Measurements from ENCODE around the gene GPR107. TPM values are rescaled to one million over a fixed set of nuclear protein-coding genes. Genes with fewer than 3 reads are reported as not detected.
A peak's percentile ranks its signal among the peaks of the same experiment; 100 is the strongest.

The GPR107 gene
- total RNA-seq, 2 experiments from 2014 or later, result 10.4 to 24.3 TPM

- CTCF ChIA-PET (ENCODE audit: unreplicated experiment), result interaction anchor here (0.6 kb wide), 1 partner anchor 11 kb away, joined by 4 read pairs; no protein-coding TSS in a partner anchor
- no TSS peak for BruUV-seq (replicated peaks)
- Histone ChIP-seq H3K4me1 (ENCODE audit: insufficient read depth, low read length, poor library complexity, severe bottlenecking) (peaks cover 28% of the 10 kb centered on the region), H3K9me3 (ENCODE audit: low read length) (no peaks in the 10 kb centered on the region), H3K27ac (ENCODE audit: low read depth, low read length, poor library complexity, severe bottlenecking) (no peak overlapping the region), H3K79me2 (ENCODE audit: insufficient read depth, low read depth, low read length) (peaks cover 78% of the 10 kb centered on the region), H3K4me3 (ENCODE audit: low read depth, low read length, poor library complexity, severe bottlenecking) (no peak overlapping the region), H3K9me2 (ENCODE audit: insufficient read depth, low read length) (no peaks in the 10 kb centered on the region), H3K4me2 (ENCODE audit: low read length) (no peak overlapping the region), H2AFZ (ENCODE audit: low read length) (no peak overlapping the region), H3K36me3 (ENCODE audit: insufficient read depth, low read length) (peaks cover 25% of the 10 kb centered on the region; the same call in 1 of the 2 replicates), H4K20me1 (ENCODE audit: insufficient read depth, low read length) (no peaks in the 10 kb centered on the region)
- POLR2A ChIA-PET, result interaction anchor here (1.1 kb wide), 1 partner anchor 12 kb away, joined by 3 read pairs; no protein-coding TSS in a partner anchor
- DNase-seq (ENCODE audit: low spot score), result no peak
- intact Hi-C loops (cut with micrococcal nuclease; ENCODE audit: unreplicated experiment), result no loop called here
- no peak for TF ChIP-seq EZH2phosphoT487 (IDR thresholded peaks at IDR 0.05; ENCODE audit: borderline replicate concordance, low read depth, low read length)
- TF ChIP-seq, protein P1, sequence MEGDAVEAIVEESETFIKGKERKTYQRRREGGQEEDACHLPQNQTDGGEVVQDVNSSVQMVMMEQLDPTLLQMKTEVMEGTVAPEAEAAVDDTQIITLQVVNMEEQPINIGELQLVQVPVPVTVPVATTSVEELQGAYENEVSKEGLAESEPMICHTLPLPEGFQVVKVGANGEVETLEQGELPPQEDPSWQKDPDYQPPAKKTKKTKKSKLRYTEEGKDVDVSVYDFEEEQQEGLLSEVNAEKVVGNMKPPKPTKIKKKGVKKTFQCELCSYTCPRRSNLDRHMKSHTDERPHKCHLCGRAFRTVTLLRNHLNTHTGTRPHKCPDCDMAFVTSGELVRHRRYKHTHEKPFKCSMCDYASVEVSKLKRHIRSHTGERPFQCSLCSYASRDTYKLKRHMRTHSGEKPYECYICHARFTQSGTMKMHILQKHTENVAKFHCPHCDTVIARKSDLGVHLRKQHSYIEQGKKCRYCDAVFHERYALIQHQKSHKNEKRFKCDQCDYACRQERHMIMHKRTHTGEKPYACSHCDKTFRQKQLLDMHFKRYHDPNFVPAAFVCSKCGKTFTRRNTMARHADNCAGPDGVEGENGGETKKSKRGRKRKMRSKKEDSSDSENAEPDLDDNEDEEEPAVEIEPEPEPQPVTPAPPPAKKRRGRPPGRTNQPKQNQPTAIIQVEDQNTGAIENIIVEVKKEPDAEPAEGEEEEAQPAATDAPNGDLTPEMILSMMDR (conservative IDR thresholded peaks at IDR 0.05; ENCODE audit: low read length), result peak; percentile 38
These were observed 4.4 kb downstream of the GPR107 start for GRCh38 chr9:130058154-130058553.

- H3K9me2 ChIP-seq (ENCODE audit: insufficient read depth, low read length), result no peaks in the 10 kb centered on the region
- no peak for DNase-seq (ENCODE audit: low spot score)
- H3K36me3 ChIP-seq (ENCODE audit: insufficient read depth, low read length), result peaks cover 25% of the 10 kb centered on the region; the same call in 1 of the 2 replicates
- no peak overlapping the region for H2AFZ ChIP-seq (ENCODE audit: low read length)
- intact Hi-C loops (cut with micrococcal nuclease; ENCODE audit: unreplicated experiment), result no loop called here
- H3K27ac ChIP-seq (ENCODE audit: low read depth, low read length, poor library complexity, severe bottlenecking), result no peak overlapping the region
- no peak overlapping the region for H3K4me3 ChIP-seq (ENCODE audit: low read depth, low read length, poor library complexity, severe bottlenecking)
- no TSS peak for BruUV-seq (replicated peaks)
- no peaks in the 10 kb centered on the region for H4K20me1 ChIP-seq (ENCODE audit: insufficient read depth, low read length)
- CTCF ChIA-PET (ENCODE audit: unreplicated experiment), result no interaction called here
- peaks cover 28% of the 10 kb centered on the region for H3K4me1 ChIP-seq (ENCODE audit: insufficient read depth, low read length, poor library complexity, severe bottlenecking)
- H3K4me2 ChIP-seq (ENCODE audit: low read length), result no peak overlapping the region
- TF ChIP-seq, protein P1 (conservative IDR thresholded peaks at IDR 0.05; ENCODE audit: low read length), result no peak
- H3K79me2 ChIP-seq (ENCODE audit: insufficient read depth, low read depth, low read length), result peaks cover 79% of the 10 kb centered on the region
- no peaks in the 10 kb centered on the region for H3K9me3 ChIP-seq (ENCODE audit: low read length)
- POLR2A ChIA-PET, result no interaction called here
These were observed 5.2 kb downstream of the GPR107 start for GRCh38 chr9:130058887-130059286.

- Histone ChIP-seq H3K36me3 (ENCODE audit: insufficient read depth, low read length) (peaks cover 28% of the 10 kb centered on the region; the same call in 1 of the 2 replicates), H3K4me1 (ENCODE audit: insufficient read depth, low read length, poor library complexity, severe bottlenecking) (peaks cover 21% of the 10 kb centered on the region), H2AFZ (ENCODE audit: low read length) (no peak overlapping the region), H3K9me2 (ENCODE audit: insufficient read depth, low read length) (no peaks in the 10 kb centered on the region), H3K4me3 (ENCODE audit: low read depth, low read length, poor library complexity, severe bottlenecking) (no peak overlapping the region), H3K79me2 (ENCODE audit: insufficient read depth, low read depth, low read length) (peaks cover 74% of the 10 kb centered on the region), H3K27ac (ENCODE audit: low read depth, low read length, poor library complexity, severe bottlenecking) (no peak overlapping the region), H4K20me1 (ENCODE audit: insufficient read depth, low read length) (no peaks in the 10 kb centered on the region), H3K4me2 (ENCODE audit: low read length) (no peak overlapping the region), H3K9me3 (ENCODE audit: low read length) (no peaks in the 10 kb centered on the region)
- DNase-seq (ENCODE audit: low spot score), result no peak
- no TSS peak for BruUV-seq (replicated peaks)
- no peak for TF ChIP-seq EZH2phosphoT487 (IDR thresholded peaks at IDR 0.05; ENCODE audit: borderline replicate concordance, low read depth, low read length)
- TF ChIP-seq, protein P1 (conservative IDR thresholded peaks at IDR 0.05; ENCODE audit: low read length), result no peak
- CTCF ChIA-PET (ENCODE audit: unreplicated experiment), result no interaction called here
- intact Hi-C loops (cut with micrococcal nuclease; ENCODE audit: unreplicated experiment), result no loop called here
- POLR2A ChIA-PET, result interaction anchor here (0.7 to 1.5 kb wide), 2 partner anchors 11 to 177 kb away, joined by 5 to 13 read pairs; no protein-coding TSS in a partner anchor
These were observed 6.6 kb downstream of the GPR107 start for GRCh38 chr9:130060296-130060695.
